Body of pancreas (tissue), 4 donors: ENCODE results near the gene ATP5PO. TPM values are rescaled to one million over a fixed set of nuclear protein-coding genes. Genes with fewer than 3 reads are reported as not detected.

Experiments used
- ATAC-seq: fragments of 150-250 bp; one replicate; pipeline ENCODE4 v1.9.1; 2016
- DNase-seq, 4 donors: peaks; one replicate each; pipeline ENCODE4 v3.0.0-alpha.2; 2019
- H3K27ac ChIP-seq, 4 donors: fragments of 200-600 bp; sonication (generic); 1 replicate in 3 of 4; 2 replicates in 1 of 4; pipeline versions ENCODE4 v1.5.1 to v1.6.1; 2016 to 2019; ENCODE audit warnings: mild to moderate bottlenecking in 1 of 4, mixed read lengths in 1 of 4, moderate library complexity in 1 of 4
- H3K27me3 ChIP-seq, 2 donors: fragments of 200-600 bp; sonication (generic); one replicate each; pipeline ENCODE4 v1.6.0; 2016; ENCODE audit warnings: mild to moderate bottlenecking in 1 of 2
- H3K36me3 ChIP-seq, 2 donors: fragments of 200-600 bp; sonication (generic); replicated peaks in 1 of 2; 2 replicates each; pipeline ENCODE4 v1.5.1; 2016; ENCODE audit warnings: low read depth in 2 of 2; ENCODE audit not compliant: insufficient read depth in 1 of 2
- H3K4me1 ChIP-seq: fragments of 200-600 bp; sonication (generic); one replicate; pipeline ENCODE4 v1.6.0; 2016
- H3K4me3 ChIP-seq, 2 donors: fragments of 200-600 bp; sonication (generic); 1 replicate in 1 of 2; 2 replicates in 1 of 2; pipeline ENCODE4 v1.5.1; 2016 to 2019
- H3K9me3 ChIP-seq, 3 donors: fragments of 200-600 bp; sonication (generic); 1 replicate in 2 of 3; 2 replicates in 1 of 3; pipeline ENCODE4 v1.5.1; 2016
- POLR2A ChIP-seq, 3 donors: fragments of 450-650 bp; IDR thresholded peaks; one replicate each; pipeline ENCODE4 v1.6.1; 2016; ENCODE audit warnings: antibody characterized with exemption in 3 of 3, mild to moderate bottlenecking in 2 of 3
- WGBS, 2 donors: methylation state at CpG; one replicate each; pipeline ENCODE4 v1.1.5; 2017; 5-methylcytosine and 5-hydroxymethylcytosine counted together
- intact Hi-C: fragments of 100-400 bp; cut with DNase I; formaldehyde crosslinking; loops from one replicate; pipeline ENCODE4 v1.15.1; 2023
- total RNA-seq, 2 donors: library from RNA; depleted of rRNA; stranded (reverse); fragments of >200 nt; gene quantifications; one replicate each; pipeline ENCODE4 v1.1.0, GENCODE V29; 2016
- TF ChIP-seq, protein P1 (sequence below), 7 experiments: fragments of 450-650 bp in 4 of 7; fragments of 200-600 bp in 3 of 7; sonication (generic) in 3 of 7; IDR thresholded peaks; one replicate each; pipeline ENCODE4 v1.5.1; 2016 to 2019; ENCODE audit warnings: antibody characterized with exemption in 7 of 7

The ATP5PO gene
- total RNA-seq, 2 donors from 2014 or later: 79.1 to 85.0 TPM

GRCh38 chr21:33880626-33881025 lies 35.0 kb downstream of the ATP5PO start:
- WGBS, 2 donors: 80 to 83% methylated on average over 13 of the region's 13 CpGs
- H3K27me3 ChIP-seq: no peaks in the 10 kb centered on the region
- DNase-seq (no peak), ATAC-seq (no peak)
- H3K4me3 ChIP-seq: no peak overlapping the region
- H3K36me3 ChIP-seq: no peaks in the 10 kb centered on the region
- H3K9me3 ChIP-seq: no peaks in the 10 kb centered on the region
- no peak overlapping the region for H3K27ac ChIP-seq
- intact Hi-C loops: no loop called here
- H3K4me1 ChIP-seq: no peaks in the 10 kb centered on the region
- TF ChIP-seq, protein P1, sequence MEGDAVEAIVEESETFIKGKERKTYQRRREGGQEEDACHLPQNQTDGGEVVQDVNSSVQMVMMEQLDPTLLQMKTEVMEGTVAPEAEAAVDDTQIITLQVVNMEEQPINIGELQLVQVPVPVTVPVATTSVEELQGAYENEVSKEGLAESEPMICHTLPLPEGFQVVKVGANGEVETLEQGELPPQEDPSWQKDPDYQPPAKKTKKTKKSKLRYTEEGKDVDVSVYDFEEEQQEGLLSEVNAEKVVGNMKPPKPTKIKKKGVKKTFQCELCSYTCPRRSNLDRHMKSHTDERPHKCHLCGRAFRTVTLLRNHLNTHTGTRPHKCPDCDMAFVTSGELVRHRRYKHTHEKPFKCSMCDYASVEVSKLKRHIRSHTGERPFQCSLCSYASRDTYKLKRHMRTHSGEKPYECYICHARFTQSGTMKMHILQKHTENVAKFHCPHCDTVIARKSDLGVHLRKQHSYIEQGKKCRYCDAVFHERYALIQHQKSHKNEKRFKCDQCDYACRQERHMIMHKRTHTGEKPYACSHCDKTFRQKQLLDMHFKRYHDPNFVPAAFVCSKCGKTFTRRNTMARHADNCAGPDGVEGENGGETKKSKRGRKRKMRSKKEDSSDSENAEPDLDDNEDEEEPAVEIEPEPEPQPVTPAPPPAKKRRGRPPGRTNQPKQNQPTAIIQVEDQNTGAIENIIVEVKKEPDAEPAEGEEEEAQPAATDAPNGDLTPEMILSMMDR (IDR thresholded peaks at IDR 0.05): no peak
- TF ChIP-seq POLR2A (IDR thresholded peaks at IDR 0.05): no peak

- ATAC-seq: no peak
- Histone ChIP-seq H3K27me3 (no peaks in the 10 kb centered on the region), H3K36me3 (no peaks in the 10 kb centered on the region), H3K27ac (no peak overlapping the region), H3K4me3 (no peak overlapping the region), H3K4me1 (no peaks in the 10 kb centered on the region), H3K9me3 (no peaks in the 10 kb centered on the region)
- no peak for TF ChIP-seq POLR2A (IDR thresholded peaks at IDR 0.05)
- intact Hi-C loops: no loop called here
- 74 to 79% methylated on average over 6 of the region's 6 CpGs for WGBS, 2 donors
- no peak for DNase-seq
Observed at GRCh38 chr21:33878824-33879223, 36.8 kb downstream of the ATP5PO start.

DNA sequence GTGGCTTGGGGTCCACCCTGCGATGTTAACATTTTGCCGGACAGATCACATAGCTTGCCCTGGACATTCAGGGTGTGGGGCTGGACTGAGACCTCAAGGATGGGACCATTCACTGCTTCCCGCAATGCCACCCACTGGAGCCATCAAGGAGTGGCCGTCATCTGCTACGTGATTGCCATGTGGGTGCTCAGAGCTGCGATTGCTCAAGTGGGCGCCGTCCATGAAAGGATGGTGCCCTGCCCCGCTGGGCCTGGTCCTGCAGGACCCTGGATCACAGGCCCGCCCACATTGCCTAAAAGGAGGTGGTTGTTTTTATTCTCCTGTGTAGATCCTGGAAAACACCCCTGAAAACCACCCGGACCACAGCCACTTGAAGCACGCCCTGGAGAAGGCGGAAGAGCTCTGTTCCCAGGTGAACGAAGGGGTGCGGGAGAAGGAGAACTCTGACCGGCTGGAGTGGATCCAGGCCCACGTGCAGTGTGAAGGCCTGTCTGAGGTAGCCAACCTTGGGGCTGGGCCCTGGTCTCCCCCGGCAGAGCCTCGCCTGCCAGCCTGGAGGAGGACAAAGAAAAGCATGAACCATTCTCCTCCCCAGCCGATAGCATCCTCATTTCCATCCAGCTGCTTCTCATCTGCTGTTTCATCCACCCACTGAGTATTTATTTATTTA lies 40.4 kb downstream of the ATP5PO start:
- Histone ChIP-seq H3K9me3 (no peaks in the 10 kb centered on the region), H3K27me3 (no peaks in the 10 kb centered on the region), H3K4me1 (no peaks in the 10 kb centered on the region), H3K36me3 (no peaks in the 10 kb centered on the region), H3K4me3 (no peak overlapping the region), H3K27ac (no peak overlapping the region)
- ATAC-seq (no peak), DNase-seq (no peak)
- intact Hi-C loops: no loop called here
- TF ChIP-seq, protein P1 (IDR thresholded peaks at IDR 0.05): no peak
- no peak for TF ChIP-seq POLR2A (IDR thresholded peaks at IDR 0.05)
- WGBS, 2 donors: 85 to 90% methylated on average over 14 to 19 of the region's 20 CpGs

DNA sequence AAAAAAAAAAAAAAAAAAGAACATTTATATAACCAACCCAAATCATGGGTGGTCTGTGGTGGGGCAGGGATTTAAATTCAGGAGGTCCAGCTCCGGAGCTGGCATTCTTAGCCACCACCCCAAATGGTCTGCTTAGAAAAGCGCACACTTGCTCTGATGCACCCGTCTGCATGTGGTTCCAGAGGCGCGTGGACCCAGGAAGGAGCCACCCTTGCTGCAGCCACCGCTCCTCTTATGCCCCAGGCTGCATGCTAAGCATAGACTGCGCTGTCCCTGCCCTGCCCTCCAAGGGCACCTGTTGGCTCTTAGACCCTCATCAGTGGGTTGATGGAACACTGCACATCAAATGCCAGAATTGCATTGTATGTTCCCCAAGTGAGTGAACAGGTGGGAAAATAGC lies 41.4 kb downstream of the ATP5PO start:
- Histone ChIP-seq H3K4me1 (no peaks in the 10 kb centered on the region), H3K27ac (no peak overlapping the region), H3K36me3 (no peaks in the 10 kb centered on the region), H3K4me3 (no peak overlapping the region), H3K27me3 (no peaks in the 10 kb centered on the region), H3K9me3 (no peaks in the 10 kb centered on the region)
- 93 to 94% methylated on average over 6 to 7 of the region's 7 CpGs for WGBS, 2 donors
- ATAC-seq (no peak), DNase-seq (no peak)
- intact Hi-C loops: no loop called here
- TF ChIP-seq POLR2A (IDR thresholded peaks at IDR 0.05): no peak
- TF ChIP-seq, protein P1 (IDR thresholded peaks at IDR 0.05): no peak

DNA sequence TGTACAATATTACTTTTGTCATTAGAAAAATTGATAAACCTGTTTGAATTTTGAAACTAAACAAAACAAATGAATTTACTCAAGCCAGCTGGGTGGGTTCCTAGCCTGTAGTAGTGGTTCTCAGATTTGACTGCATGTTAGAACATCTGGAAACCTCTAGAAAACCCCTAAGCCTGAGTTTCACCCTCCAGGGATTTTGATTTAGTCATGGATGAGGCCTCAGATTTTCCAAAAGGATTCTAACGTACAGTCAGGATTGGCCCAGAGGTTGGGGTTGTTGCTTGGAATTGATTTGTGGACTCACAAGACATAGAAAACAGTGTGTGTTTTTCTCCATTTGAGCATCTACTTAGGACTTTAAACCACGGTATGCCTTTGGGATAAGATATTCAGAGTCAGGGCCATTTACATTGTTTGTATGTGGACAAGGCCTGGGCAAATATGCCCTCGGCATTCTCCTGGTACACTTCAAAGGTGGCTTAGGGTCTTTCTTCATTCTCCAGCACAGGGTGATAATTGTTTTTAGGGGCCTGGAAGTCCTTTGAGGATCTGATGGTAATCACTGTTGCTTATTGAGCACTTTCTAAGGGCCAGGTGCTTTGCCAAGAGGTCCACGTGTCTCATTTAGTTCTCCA lies 42.6 kb downstream of the ATP5PO start:
- TF ChIP-seq, protein P1 (IDR thresholded peaks at IDR 0.05): no peak
- no peak for TF ChIP-seq POLR2A (IDR thresholded peaks at IDR 0.05)
- 60 to 62% methylated on average over 4 of the region's 4 CpGs for WGBS, 2 donors
- DNase-seq (no peak), ATAC-seq (no peak)
- no peak overlapping the region for H3K4me3 ChIP-seq
- intact Hi-C loops: no loop called here
- H3K27me3 ChIP-seq: no peaks in the 10 kb centered on the region
- no peak overlapping the region for H3K27ac ChIP-seq
- no peaks in the 10 kb centered on the region for H3K4me1 ChIP-seq
- H3K36me3 ChIP-seq: no peaks in the 10 kb centered on the region
- H3K9me3 ChIP-seq: no peaks in the 10 kb centered on the region
